Caco-2 (cell line): ENCODE data around the gene TBX5. TPM values are rescaled to one million over a fixed set of nuclear protein-coding genes. Genes with fewer than 3 reads are reported as not detected.

Experiments used
- BruUV-seq: library from RNA; stranded (reverse); fragments of 400-500 nt; replicated peaks from 2 replicates; lab custom pipeline; 2021; lab: Mats Ljungman, UMichigan
- CTCF ChIA-PET: fragments of 300-600 bp; sonication (Branson Sonifier 250); formaldehyde crosslinking; loops from one replicate; lab custom pipeline; 2022; ENCODE audit warnings: antibody characterized with exemption; lab: Charles Lee
- POLR2A ChIA-PET: fragments of 300-600 bp; sonication (Branson Sonifier 250); formaldehyde crosslinking; loops from one replicate; lab custom pipeline; 2022; ENCODE audit warnings: antibody characterized with exemption; lab: Charles Lee
- DNase-seq, 2 experiments: peaks; one replicate each; pipeline versions ENCODE4 v3.0.0 to v3.0.0-alpha.2; 2020 to 2022
- H3K27me3 ChIP-seq: replicated peaks from 2 replicates; pipeline ENCODE4 v1.6.0; 2011; ENCODE audit warnings: low read length; ENCODE audit not compliant: control insufficient read depth, insufficient read depth
- H3K36me3 ChIP-seq: 2 replicates; pipeline ENCODE4 v1.5.1; 2011; ENCODE audit warnings: low read length; ENCODE audit not compliant: control insufficient read depth, insufficient read depth
- H3K4me1 ChIP-seq: fragments of 250-450 bp; sonication (Bioruptor Pico); 2 replicates; pipeline ENCODE4 v1.5.1; 2020; ENCODE audit warnings: mild to moderate bottlenecking
- H3K4me3 ChIP-seq: 2 replicates; pipeline ENCODE4 v1.5.1; 2011; ENCODE audit warnings: low read depth, mild to moderate bottlenecking, control low read depth, low read length
- H3K9me3 ChIP-seq: fragments of 250-450 bp; sonication (Bioruptor Pico); 2 replicates; pipeline ENCODE4 v1.5.1; 2020; ENCODE audit warnings: mild to moderate bottlenecking, moderate library complexity
- H3K27ac Mint-ChIP-seq: one replicate; pipeline ENCODE4 v1.8.0; 2022; ENCODE audit warnings: mixed read lengths; ENCODE audit not compliant: unreplicated experiment
- H3K27me3 Mint-ChIP-seq: one replicate; pipeline ENCODE4 v1.8.0; 2022; ENCODE audit warnings: mixed read lengths; ENCODE audit not compliant: insufficient read depth, unreplicated experiment
- H3K36me3 Mint-ChIP-seq: one replicate; pipeline ENCODE4 v1.8.0; 2022; ENCODE audit warnings: mild to moderate bottlenecking, mixed read lengths; ENCODE audit not compliant: insufficient read depth, unreplicated experiment
- H3K4me1 Mint-ChIP-seq: one replicate; pipeline ENCODE4 v1.8.0; 2022; ENCODE audit warnings: low read depth, mixed read lengths; ENCODE audit not compliant: unreplicated experiment
- H3K4me3 Mint-ChIP-seq: one replicate; pipeline ENCODE4 v1.8.0; 2022; ENCODE audit warnings: mild to moderate bottlenecking, moderate library complexity, mixed read lengths; ENCODE audit not compliant: unreplicated experiment
- H3K9me3 Mint-ChIP-seq: one replicate; pipeline ENCODE4 v1.8.0; 2022; ENCODE audit warnings: mixed read lengths; ENCODE audit not compliant: unreplicated experiment
- intact Hi-C: fragments of 100-400 bp; cut with micrococcal nuclease; formaldehyde crosslinking; loops from one replicate; pipeline ENCODE4 v1.10.0; 2022; ENCODE audit not compliant: unreplicated experiment
- total RNA-seq: library from RNA; stranded (reverse); gene quantifications from 2 replicates; pipeline ENCODE4 v1.2.3, GENCODE V29; 2022
- TF ChIP-seq, protein P1 (sequence below), 2 experiments: fragments of 200-600 bp in 1 of 2; IDR thresholded peaks; 1 replicate in 1 of 2; 2 replicates in 1 of 2; pipeline versions ENCODE4 v1.5.1 to v1.8.0; 2011 to 2022; ENCODE audit warnings: antibody characterized with exemption in 1 of 2, control low read depth in 1 of 2, inconsistent platforms in 1 of 2, low read depth in 1 of 2, low read length in 1 of 2, mild to moderate bottlenecking in 1 of 2, moderate library complexity in 1 of 2; ENCODE audit not compliant: insufficient read depth in 1 of 2, severe bottlenecking in 1 of 2, unreplicated experiment in 1 of 2

The TBX5 gene
- total RNA-seq, 1 experiment from 2014 or later, result not detected

DNA sequence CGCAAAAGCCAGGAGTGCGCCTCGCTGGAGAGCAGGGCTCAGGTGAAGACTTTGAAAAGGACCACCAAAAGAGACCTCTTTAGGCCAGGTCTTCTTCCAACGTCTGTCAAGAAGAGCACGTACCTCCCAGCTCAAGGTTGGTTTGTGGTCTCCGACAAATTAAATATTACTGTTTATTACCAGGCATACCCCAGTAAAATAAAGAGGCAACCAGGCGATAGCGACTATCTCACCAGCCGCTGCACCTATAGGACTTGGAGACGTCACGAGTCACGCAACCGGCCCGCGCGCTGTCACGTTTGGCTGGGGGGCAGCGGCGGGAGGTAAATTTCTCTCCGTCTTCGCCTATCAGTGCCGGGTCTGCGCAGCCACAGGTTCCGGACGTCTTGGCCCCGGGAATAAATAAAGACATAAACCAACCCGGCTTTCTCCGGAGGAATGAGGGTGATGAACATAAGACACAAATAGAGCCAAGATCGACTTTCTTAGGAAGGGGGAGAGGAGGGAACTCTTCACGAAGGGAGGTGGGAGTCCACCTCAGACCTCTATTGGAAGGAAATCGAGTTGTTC, 2.0 kb upstream of the TBX5 start:
- Mint-ChIP-seq H3K27me3 (peaks cover 8% of the 10 kb centered on the region), H3K36me3 (no peaks in the 10 kb centered on the region), H3K4me3 (no peak overlapping the region), H3K9me3 (no peaks in the 10 kb centered on the region), H3K4me1 (no peaks in the 10 kb centered on the region), H3K27ac (no peak overlapping the region)
- Histone ChIP-seq H3K4me3 (no peak overlapping the region), H3K9me3 (no peaks in the 10 kb centered on the region), H3K27me3 (no peaks in the 10 kb centered on the region), H3K4me1 (no peaks in the 10 kb centered on the region), H3K36me3 (no peaks in the 10 kb centered on the region)
- POLR2A ChIA-PET, result no interaction called here
- TF ChIP-seq, protein P1, sequence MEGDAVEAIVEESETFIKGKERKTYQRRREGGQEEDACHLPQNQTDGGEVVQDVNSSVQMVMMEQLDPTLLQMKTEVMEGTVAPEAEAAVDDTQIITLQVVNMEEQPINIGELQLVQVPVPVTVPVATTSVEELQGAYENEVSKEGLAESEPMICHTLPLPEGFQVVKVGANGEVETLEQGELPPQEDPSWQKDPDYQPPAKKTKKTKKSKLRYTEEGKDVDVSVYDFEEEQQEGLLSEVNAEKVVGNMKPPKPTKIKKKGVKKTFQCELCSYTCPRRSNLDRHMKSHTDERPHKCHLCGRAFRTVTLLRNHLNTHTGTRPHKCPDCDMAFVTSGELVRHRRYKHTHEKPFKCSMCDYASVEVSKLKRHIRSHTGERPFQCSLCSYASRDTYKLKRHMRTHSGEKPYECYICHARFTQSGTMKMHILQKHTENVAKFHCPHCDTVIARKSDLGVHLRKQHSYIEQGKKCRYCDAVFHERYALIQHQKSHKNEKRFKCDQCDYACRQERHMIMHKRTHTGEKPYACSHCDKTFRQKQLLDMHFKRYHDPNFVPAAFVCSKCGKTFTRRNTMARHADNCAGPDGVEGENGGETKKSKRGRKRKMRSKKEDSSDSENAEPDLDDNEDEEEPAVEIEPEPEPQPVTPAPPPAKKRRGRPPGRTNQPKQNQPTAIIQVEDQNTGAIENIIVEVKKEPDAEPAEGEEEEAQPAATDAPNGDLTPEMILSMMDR (IDR thresholded peaks at IDR 0.05; ENCODE audit: insufficient read depth in 1 of 2, low read depth in 1 of 2, low read length in 1 of 2, severe bottlenecking in 1 of 2, unreplicated experiment in 1 of 2), result no peak
- CTCF ChIA-PET, result no interaction called here
- no TSS peak for BruUV-seq
- no peak for DNase-seq
- intact Hi-C loops, result no loop called here

DNA sequence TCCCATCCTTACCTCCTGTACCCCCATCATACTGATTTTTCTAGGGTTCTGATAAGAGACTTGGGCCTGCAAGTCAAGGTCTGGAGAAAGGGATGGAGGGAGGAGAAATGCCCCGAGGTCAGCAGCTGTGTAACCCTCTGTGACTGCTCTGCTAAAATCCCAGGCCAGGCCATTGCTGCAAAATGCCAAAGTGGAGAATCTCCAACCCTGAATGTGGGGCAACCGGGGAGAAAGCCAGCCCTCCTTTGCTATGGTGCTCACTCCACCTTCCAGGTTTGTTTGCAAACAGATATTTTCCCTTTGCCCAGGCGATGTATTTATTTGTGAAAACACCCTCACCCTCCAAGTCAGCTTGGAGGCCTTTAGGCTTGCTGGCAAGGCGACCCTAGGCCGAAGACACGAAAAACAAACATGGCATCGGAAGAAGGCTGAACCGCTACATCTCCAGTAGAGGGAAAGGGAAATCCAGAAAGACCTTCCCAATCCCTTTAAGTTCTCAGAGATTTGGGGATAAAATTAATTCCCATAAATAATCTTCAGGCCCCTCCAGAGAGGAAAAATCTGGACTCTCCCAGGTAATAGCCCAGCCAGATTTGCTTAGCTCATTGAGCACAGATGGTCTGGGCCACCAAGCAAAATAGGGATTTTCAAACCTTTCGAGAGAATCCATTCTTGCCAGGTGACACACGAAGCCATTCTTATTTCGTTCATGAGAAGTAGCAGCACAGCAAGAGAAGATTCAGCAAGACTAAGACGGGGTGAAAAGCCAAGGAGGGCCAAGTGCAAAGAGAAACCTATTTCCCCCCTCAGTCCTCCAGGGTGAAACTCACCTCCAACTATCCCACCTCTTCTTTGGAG, 1.3 kb upstream of the TBX5 start:
- no TSS peak for BruUV-seq
- Mint-ChIP-seq H3K9me3 (no peaks in the 10 kb centered on the region), H3K27ac (no peak overlapping the region), H3K4me1 (no peaks in the 10 kb centered on the region), H3K4me3 (no peak overlapping the region), H3K36me3 (no peaks in the 10 kb centered on the region), H3K27me3 (peaks cover 11% of the 10 kb centered on the region)
- Histone ChIP-seq H3K4me3 (no peak overlapping the region), H3K9me3 (no peaks in the 10 kb centered on the region), H3K36me3 (no peaks in the 10 kb centered on the region), H3K4me1 (no peaks in the 10 kb centered on the region), H3K27me3 (no peaks in the 10 kb centered on the region)
- intact Hi-C loops, result no loop called here
- TF ChIP-seq, protein P1 (IDR thresholded peaks at IDR 0.05; ENCODE audit: insufficient read depth in 1 of 2, low read depth in 1 of 2, low read length in 1 of 2, severe bottlenecking in 1 of 2, unreplicated experiment in 1 of 2), result no peak
- ChIA-PET CTCF (no interaction called here), POLR2A (no interaction called here)
- no peak for DNase-seq

DNA sequence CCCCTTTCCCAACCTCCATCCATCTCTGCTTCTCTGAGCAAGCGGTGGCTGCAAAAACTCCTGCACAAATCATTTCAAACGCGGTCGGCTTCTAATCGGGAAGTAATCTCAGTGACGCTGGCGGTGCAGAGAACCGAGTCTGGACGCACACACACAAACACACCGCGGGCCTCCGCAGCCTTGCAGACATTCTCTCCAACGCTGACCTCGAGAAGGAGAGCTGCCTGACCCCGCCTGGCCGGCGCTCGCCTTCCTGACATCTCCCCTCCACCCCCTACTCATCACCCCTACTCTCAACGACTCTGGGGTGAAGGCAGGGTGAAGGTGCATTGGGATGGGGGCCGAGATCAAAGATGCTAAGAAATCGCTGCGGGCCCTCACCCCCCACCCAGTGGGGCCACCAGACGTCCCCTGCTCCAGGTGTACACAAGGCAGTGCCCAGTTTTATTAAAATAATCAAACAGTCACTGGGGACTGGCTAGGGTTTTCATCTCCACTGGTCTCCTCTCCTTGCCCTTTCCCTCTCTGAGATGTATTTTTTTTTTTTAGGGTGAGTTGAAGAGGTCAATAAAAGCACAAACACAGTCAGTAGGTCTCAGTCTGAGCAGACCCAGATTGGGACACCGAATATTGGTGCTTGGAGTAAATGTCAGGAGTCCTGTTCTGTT, 506 bp upstream of the TBX5 start:
- no peak overlapping the region for H3K27ac Mint-ChIP-seq
- TF ChIP-seq, protein P1 (IDR thresholded peaks at IDR 0.05; ENCODE audit: insufficient read depth in 1 of 2, low read depth in 1 of 2, low read length in 1 of 2, severe bottlenecking in 1 of 2, unreplicated experiment in 1 of 2), result no peak
- H3K4me1 Mint-ChIP-seq, result no peaks in the 10 kb centered on the region
- ChIA-PET CTCF (no interaction called here), POLR2A (no interaction called here)
- peaks cover 17% of the 10 kb centered on the region for H3K27me3 Mint-ChIP-seq
- no peaks in the 10 kb centered on the region for H3K4me1 ChIP-seq
- H3K9me3 ChIP-seq, result no peaks in the 10 kb centered on the region
- H3K9me3 Mint-ChIP-seq, result no peaks in the 10 kb centered on the region
- H3K36me3 ChIP-seq, result no peaks in the 10 kb centered on the region
- no peaks in the 10 kb centered on the region for H3K36me3 Mint-ChIP-seq
- no peak overlapping the region for H3K4me3 ChIP-seq
- H3K27me3 ChIP-seq, result no peaks in the 10 kb centered on the region; the same call in 1 of the 2 replicates
- DNase-seq, result no peak
- H3K4me3 Mint-ChIP-seq, result no peak overlapping the region
- no TSS peak for BruUV-seq
- intact Hi-C loops, result no loop called here
